Neural cell (in vitro differentiated cells): Measurements from ENCODE around the gene SEC14L6.

Source experiments
- CTCF ChIP-seq: fragments of 450-650 bp; IDR thresholded peaks from 2 replicates; pipeline ENCODE4 v1.5.1; 2014; ENCODE audit warnings: antibody characterized with exemption, mild to moderate bottlenecking, moderate library complexity; ENCODE audit not compliant: poor library complexity, severe bottlenecking
- EP300 ChIP-seq: fragments of 450-650 bp; conservative IDR thresholded peaks from 2 replicates; pipeline ENCODE4 v1.6.1; 2014; ENCODE audit warnings: antibody characterized with exemption, mild to moderate bottlenecking, moderate library complexity; ENCODE audit not compliant: poor library complexity, severe bottlenecking
- EZH2 ChIP-seq: fragments of 200-600, 300-800 bp; shearing (Covaris generic), sonication (generic); IDR thresholded peaks from 2 replicates; pipeline ENCODE4 v1.6.1; 2014; ENCODE audit warnings: antibody characterized with exemption, low read length, borderline replicate concordance, mild to moderate bottlenecking; ENCODE audit not compliant: insufficient read depth, poor library complexity, severe bottlenecking
- MXI1 ChIP-seq: fragments of 450-650 bp; conservative IDR thresholded peaks from 2 replicates; pipeline ENCODE4 v1.6.1; 2014; ENCODE audit warnings: antibody characterized with exemption, mild to moderate bottlenecking; ENCODE audit not compliant: poor library complexity, severe bottlenecking
- POLR2AphosphoS5 ChIP-seq: IDR thresholded peaks from 2 replicates; pipeline ENCODE4 v1.6.1; 2012
- RAD21 ChIP-seq: fragments of 450-650 bp; conservative IDR thresholded peaks from 2 replicates; pipeline ENCODE4 v1.6.1; 2014; ENCODE audit warnings: antibody characterized with exemption, mild to moderate bottlenecking, moderate library complexity
- REST ChIP-seq: IDR thresholded peaks from 2 replicates; pipeline ENCODE4 v1.6.1; 2012; ENCODE audit warnings: borderline replicate concordance
- TAF1 ChIP-seq: IDR thresholded peaks from 2 replicates; pipeline ENCODE4 v1.6.1; 2012; ENCODE audit warnings: low read depth

- TF ChIP-seq CTCF: no peak
- TF ChIP-seq POLR2AphosphoS5: no peak
- no peak for TF ChIP-seq EP300
- no peak for TF ChIP-seq EZH2
- TF ChIP-seq RAD21: no peak
- no peak for TF ChIP-seq REST
- TF ChIP-seq TAF1: no peak
- TF ChIP-seq MXI1: no peak
Observed at GRCh38 chr22:30511109-30511508, 35.4 kb downstream of the SEC14L6 start.
